ENCODE data around the gene GSTM4. TPM values are rescaled to one million over a fixed set of nuclear protein-coding genes. Genes with fewer than 3 reads are reported as not detected.
"Not testable (repeated sequence)": the region's sequence is repeated elsewhere in the genome, so short reads cannot be mapped to it uniquely, and the experiment has no call there.

GSTM4 gene
- total RNA-seq, 1 donor from 2014 or later, result 4.6 TPM

DNA sequence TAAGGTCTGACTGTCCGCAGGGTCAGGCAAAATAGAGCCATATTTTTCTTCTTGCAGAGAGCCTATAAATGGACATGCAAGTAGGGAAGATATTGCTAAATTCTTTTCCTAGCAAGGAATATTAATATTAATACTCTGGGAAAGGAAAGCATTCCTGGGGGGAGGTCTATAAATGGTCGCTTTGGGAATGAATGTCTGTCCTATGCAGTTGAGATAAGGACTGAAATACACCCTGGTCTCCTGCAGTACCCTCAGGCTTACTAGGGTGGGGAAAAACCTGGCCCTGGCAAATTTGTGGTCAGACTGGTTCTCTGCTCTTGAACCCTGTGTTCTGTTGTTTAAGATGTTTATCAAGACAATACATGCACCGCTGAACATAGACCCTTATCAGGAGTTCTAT, 47.0 kb downstream of the GSTM4 start:
- not testable (repeated sequence) for FAIRE-seq; H3K4me3 Mint-ChIP-seq (ENCODE audit: unreplicated experiment); H3K4me1 ChIP-seq (ENCODE audit: insufficient read depth, low read length); H3K9me3 ChIP-seq (ENCODE audit: insufficient read depth, low read depth, low read length); H3K4me2 ChIP-seq (ENCODE audit: low read length); H3K27me3 Mint-ChIP-seq (ENCODE audit: low read depth, unreplicated experiment); H3K27ac ChIP-seq (ENCODE audit: low read depth, low read length); H2AFZ ChIP-seq (ENCODE audit: low read depth, low read length); H3K4me1 Mint-ChIP-seq (ENCODE audit: low read depth, unreplicated experiment); H3K4me3 ChIP-seq (ENCODE audit: insufficient read depth, low read depth, low read length); H3K36me3 Mint-ChIP-seq (ENCODE audit: low read depth, unreplicated experiment); H3K27me3 ChIP-seq (ENCODE audit: insufficient read depth, low read length); H3K27ac Mint-ChIP-seq (ENCODE audit: unreplicated experiment); H3K9ac ChIP-seq (ENCODE audit: low read length); H3K36me3 ChIP-seq (ENCODE audit: insufficient read depth, low read length); H3K79me2 ChIP-seq (ENCODE audit: insufficient read depth, low read length); DNase-seq (ENCODE audit: low read depth); H4K20me1 ChIP-seq (ENCODE audit: insufficient read depth, low read length)
- peaks cover 21% of the 10 kb centered on the region for H3K9me3 Mint-ChIP-seq (ENCODE audit: unreplicated experiment)

- Histone ChIP-seq H3K4me1 (ENCODE audit: insufficient read depth, low read length) (no peaks in the 10 kb centered on the region), H3K79me2 (ENCODE audit: insufficient read depth, low read length) (no peaks in the 10 kb centered on the region), H3K4me3 (ENCODE audit: insufficient read depth, low read depth, low read length) (no peak overlapping the region), H3K4me2 (ENCODE audit: low read length) (no peak overlapping the region), H3K9me3 (ENCODE audit: insufficient read depth, low read depth, low read length) (no peaks in the 10 kb centered on the region), H3K27ac (ENCODE audit: low read depth, low read length) (no peak overlapping the region), H3K27me3 (ENCODE audit: insufficient read depth, low read length) (no peaks in the 10 kb centered on the region), H4K20me1 (ENCODE audit: insufficient read depth, low read length) (no peaks in the 10 kb centered on the region), H3K9ac (ENCODE audit: low read length) (no peak overlapping the region), H3K36me3 (ENCODE audit: insufficient read depth, low read length) (no peaks in the 10 kb centered on the region), H2AFZ (ENCODE audit: low read depth, low read length) (no peak overlapping the region)
- H3K9me3 Mint-ChIP-seq (ENCODE audit: unreplicated experiment), result peaks cover 27% of the 10 kb centered on the region
- no peaks in the 10 kb centered on the region for H3K4me1 Mint-ChIP-seq (ENCODE audit: low read depth, unreplicated experiment)
- DNase-seq (ENCODE audit: low read depth) (no peak), FAIRE-seq (no peak)
- no peak overlapping the region for H3K27ac Mint-ChIP-seq (ENCODE audit: unreplicated experiment)
- H3K27me3 Mint-ChIP-seq (ENCODE audit: low read depth, unreplicated experiment), result peaks cover 5% of the 10 kb centered on the region
- TF ChIP-seq EZH2 (IDR thresholded peaks at IDR 0.05; ENCODE audit: insufficient read depth, low read length), result no peak
- TF ChIP-seq, protein P1, sequence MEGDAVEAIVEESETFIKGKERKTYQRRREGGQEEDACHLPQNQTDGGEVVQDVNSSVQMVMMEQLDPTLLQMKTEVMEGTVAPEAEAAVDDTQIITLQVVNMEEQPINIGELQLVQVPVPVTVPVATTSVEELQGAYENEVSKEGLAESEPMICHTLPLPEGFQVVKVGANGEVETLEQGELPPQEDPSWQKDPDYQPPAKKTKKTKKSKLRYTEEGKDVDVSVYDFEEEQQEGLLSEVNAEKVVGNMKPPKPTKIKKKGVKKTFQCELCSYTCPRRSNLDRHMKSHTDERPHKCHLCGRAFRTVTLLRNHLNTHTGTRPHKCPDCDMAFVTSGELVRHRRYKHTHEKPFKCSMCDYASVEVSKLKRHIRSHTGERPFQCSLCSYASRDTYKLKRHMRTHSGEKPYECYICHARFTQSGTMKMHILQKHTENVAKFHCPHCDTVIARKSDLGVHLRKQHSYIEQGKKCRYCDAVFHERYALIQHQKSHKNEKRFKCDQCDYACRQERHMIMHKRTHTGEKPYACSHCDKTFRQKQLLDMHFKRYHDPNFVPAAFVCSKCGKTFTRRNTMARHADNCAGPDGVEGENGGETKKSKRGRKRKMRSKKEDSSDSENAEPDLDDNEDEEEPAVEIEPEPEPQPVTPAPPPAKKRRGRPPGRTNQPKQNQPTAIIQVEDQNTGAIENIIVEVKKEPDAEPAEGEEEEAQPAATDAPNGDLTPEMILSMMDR (IDR thresholded peaks at IDR 0.05; ENCODE audit: insufficient read depth, low read depth, low read length), result no peak
- H3K36me3 Mint-ChIP-seq (ENCODE audit: low read depth, unreplicated experiment), result no peaks in the 10 kb centered on the region
- no peak overlapping the region for H3K4me3 Mint-ChIP-seq (ENCODE audit: unreplicated experiment)
Measured at GRCh38 chr1:109704173-109704572, 48.3 kb downstream of the GSTM4 start.

DNA sequence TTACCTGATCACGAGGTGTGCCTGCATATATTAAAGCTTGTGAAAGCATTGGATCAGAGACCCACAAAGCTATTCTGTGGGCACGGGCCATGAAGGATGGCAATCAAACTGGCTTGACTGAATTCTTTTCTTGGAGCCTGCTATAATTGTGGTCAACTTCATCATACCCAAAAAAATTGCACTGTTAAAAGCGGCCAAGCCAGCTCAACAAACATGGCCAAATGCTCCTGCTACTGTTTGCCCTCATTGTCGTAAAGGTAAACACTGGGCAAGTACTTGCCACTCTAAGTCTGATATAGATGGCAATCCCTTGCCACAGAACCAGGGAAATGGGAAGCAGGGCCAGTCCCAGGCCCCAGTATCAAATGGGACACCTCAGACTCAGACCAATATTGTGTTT, 49.5 kb downstream of the GSTM4 start:
- DNase-seq (ENCODE audit: low read depth) (no peak), FAIRE-seq (no peak)
- Mint-ChIP-seq H3K4me1 (ENCODE audit: low read depth, unreplicated experiment) (no peaks in the 10 kb centered on the region), H3K4me3 (ENCODE audit: unreplicated experiment) (no peak overlapping the region), H3K27me3 (ENCODE audit: low read depth, unreplicated experiment) (peaks cover 5% of the 10 kb centered on the region), H3K36me3 (ENCODE audit: low read depth, unreplicated experiment) (no peaks in the 10 kb centered on the region), H3K27ac (ENCODE audit: unreplicated experiment) (no peak overlapping the region), H3K9me3 (ENCODE audit: unreplicated experiment) (peaks cover 30% of the 10 kb centered on the region)
- Histone ChIP-seq H3K27me3 (ENCODE audit: insufficient read depth, low read length) (no peaks in the 10 kb centered on the region), H3K79me2 (ENCODE audit: insufficient read depth, low read length) (no peaks in the 10 kb centered on the region), H3K27ac (ENCODE audit: low read depth, low read length) (no peak overlapping the region), H3K9ac (ENCODE audit: low read length) (no peak overlapping the region), H3K4me2 (ENCODE audit: low read length) (no peak overlapping the region), H2AFZ (ENCODE audit: low read depth, low read length) (no peak overlapping the region), H4K20me1 (ENCODE audit: insufficient read depth, low read length) (no peaks in the 10 kb centered on the region), H3K36me3 (ENCODE audit: insufficient read depth, low read length) (no peaks in the 10 kb centered on the region), H3K4me3 (ENCODE audit: insufficient read depth, low read depth, low read length) (no peak overlapping the region), H3K4me1 (ENCODE audit: insufficient read depth, low read length) (no peaks in the 10 kb centered on the region), H3K9me3 (ENCODE audit: insufficient read depth, low read depth, low read length) (no peaks in the 10 kb centered on the region)
- TF ChIP-seq, protein P1 (IDR thresholded peaks at IDR 0.05; ENCODE audit: insufficient read depth, low read depth, low read length), result no peak
- no peak for TF ChIP-seq EZH2 (IDR thresholded peaks at IDR 0.05; ENCODE audit: insufficient read depth, low read length)

DNA sequence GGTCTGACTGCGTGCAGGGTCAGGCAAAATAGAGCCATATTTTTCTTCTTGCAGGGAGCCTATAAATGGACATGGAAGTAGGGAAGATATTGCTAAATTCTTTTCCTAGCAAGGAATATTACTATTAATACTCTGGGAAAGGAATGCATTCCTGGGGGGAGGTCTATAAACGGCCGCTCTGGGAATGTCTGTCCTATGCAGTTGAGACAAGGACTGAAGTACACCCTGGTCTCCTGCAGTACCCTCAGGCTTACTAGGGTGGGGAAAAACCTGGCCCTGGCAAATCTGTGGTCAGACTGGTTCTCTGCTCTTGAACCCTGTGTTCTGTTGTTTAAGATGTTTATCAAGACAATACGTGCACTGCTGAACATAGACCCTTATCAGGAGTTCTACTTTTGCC, 53.0 kb downstream of the GSTM4 start:
- H3K4me3 Mint-ChIP-seq (ENCODE audit: unreplicated experiment); H3K4me1 Mint-ChIP-seq (ENCODE audit: low read depth, unreplicated experiment); H2AFZ ChIP-seq (ENCODE audit: low read depth, low read length); H3K36me3 Mint-ChIP-seq (ENCODE audit: low read depth, unreplicated experiment); H3K4me3 ChIP-seq (ENCODE audit: insufficient read depth, low read depth, low read length); H3K4me1 ChIP-seq (ENCODE audit: insufficient read depth, low read length); DNase-seq (ENCODE audit: low read depth); H3K79me2 ChIP-seq (ENCODE audit: insufficient read depth, low read length); H3K9me3 ChIP-seq (ENCODE audit: insufficient read depth, low read depth, low read length); H3K27ac ChIP-seq (ENCODE audit: low read depth, low read length); H3K27me3 ChIP-seq (ENCODE audit: insufficient read depth, low read length); H3K27ac Mint-ChIP-seq (ENCODE audit: unreplicated experiment); FAIRE-seq; H3K36me3 ChIP-seq (ENCODE audit: insufficient read depth, low read length); H3K9ac ChIP-seq (ENCODE audit: low read length); H3K4me2 ChIP-seq (ENCODE audit: low read length); H4K20me1 ChIP-seq (ENCODE audit: insufficient read depth, low read length): not testable (repeated sequence)
- H3K27me3 Mint-ChIP-seq (ENCODE audit: low read depth, unreplicated experiment), result peaks cover 12% of the 10 kb centered on the region
- H3K9me3 Mint-ChIP-seq (ENCODE audit: unreplicated experiment), result peaks cover 27% of the 10 kb centered on the region

GRCh38 chr1:109709822-109710221, 53.9 kb downstream of the GSTM4 start:
- not testable (repeated sequence) for DNase-seq (ENCODE audit: low read depth); H3K27ac ChIP-seq (ENCODE audit: low read depth, low read length); H4K20me1 ChIP-seq (ENCODE audit: insufficient read depth, low read length); FAIRE-seq; H3K4me1 Mint-ChIP-seq (ENCODE audit: low read depth, unreplicated experiment); H3K36me3 ChIP-seq (ENCODE audit: insufficient read depth, low read length); H3K4me3 Mint-ChIP-seq (ENCODE audit: unreplicated experiment); H3K9me3 ChIP-seq (ENCODE audit: insufficient read depth, low read depth, low read length); H3K36me3 Mint-ChIP-seq (ENCODE audit: low read depth, unreplicated experiment); H3K79me2 ChIP-seq (ENCODE audit: insufficient read depth, low read length); H3K27me3 ChIP-seq (ENCODE audit: insufficient read depth, low read length); H3K4me2 ChIP-seq (ENCODE audit: low read length); H3K4me1 ChIP-seq (ENCODE audit: insufficient read depth, low read length); H3K27ac Mint-ChIP-seq (ENCODE audit: unreplicated experiment); H3K4me3 ChIP-seq (ENCODE audit: insufficient read depth, low read depth, low read length); H3K9ac ChIP-seq (ENCODE audit: low read length); H2AFZ ChIP-seq (ENCODE audit: low read depth, low read length)
- peaks cover 19% of the 10 kb centered on the region for H3K9me3 Mint-ChIP-seq (ENCODE audit: unreplicated experiment)
- peaks cover 21% of the 10 kb centered on the region for H3K27me3 Mint-ChIP-seq (ENCODE audit: low read depth, unreplicated experiment)

Measured in astrocyte (in vitro differentiated cells and primary cell).